Motor neuron (in vitro differentiated cells): ENCODE results near the gene SRRM4. TPM values are rescaled to one million over a fixed set of nuclear protein-coding genes. Genes with fewer than 3 reads are reported as not detected.

ENCODE experiments used
- ATAC-seq, 8 experiments: fragments of 200-7000 bp; cut with Tn5 transposase; replicated peaks in 6 of 8; 2 replicates each; pipeline ENCODE4 v1.8.0; 2021; ENCODE audit warnings: mild to moderate bottlenecking in 8 of 8, moderate library complexity in 8 of 8
- H3K27ac ChIP-seq, 2 donors: fragments of 250-450 bp; sonication (Bioruptor Pico); 2 replicates each; pipeline ENCODE4 v1.9.0; 2021; ENCODE audit warnings: antibody characterized with exemption in 2 of 2, mild to moderate bottlenecking in 2 of 2, moderate library complexity in 1 of 2
- H3K4me1 ChIP-seq, 2 donors: fragments of 250-450 bp; sonication (Bioruptor Pico); replicated peaks in 1 of 2; 2 replicates each; pipeline ENCODE4 v1.6.1; 2021; ENCODE audit warnings: antibody characterized with exemption in 2 of 2, mild to moderate bottlenecking in 2 of 2, moderate library complexity in 1 of 2
- H3K4me3 ChIP-seq, 5 donors: fragments of 250-450 bp; sonication (Bioruptor Pico); 2 replicates each; pipeline ENCODE4 v1.9.0; 2021; ENCODE audit warnings: antibody characterized with exemption in 5 of 5, mild to moderate bottlenecking in 5 of 5, moderate library complexity in 4 of 5
- WGBS, 10 experiments: fragments of 450-650 bp; shearing (Covaris generic); methylation state at CpG; one replicate each; pipeline ENCODE4 v1.0.0; 2022; 5-methylcytosine and 5-hydroxymethylcytosine counted together
- in situ Hi-C, 9 experiments: fragments of 400-800 bp; cut with MboI; loops; one replicate each; pipeline ENCODE4 v1.15.0; 2021; ENCODE audit warnings: low sequenced_read_pairs in 9 of 9, low pct_unique_long_range_greater_than_20kb in 2 of 9; ENCODE audit not compliant: unreplicated experiment in 9 of 9
- total RNA-seq, 8 experiments: library from RNA; unstranded; fragments of 300-600 nt; gene quantifications; 2 replicates each; pipeline versions ENCODE4 v1.2.3 to v1.2.4, GENCODE V29; 2022

The SRRM4 gene, protein sequence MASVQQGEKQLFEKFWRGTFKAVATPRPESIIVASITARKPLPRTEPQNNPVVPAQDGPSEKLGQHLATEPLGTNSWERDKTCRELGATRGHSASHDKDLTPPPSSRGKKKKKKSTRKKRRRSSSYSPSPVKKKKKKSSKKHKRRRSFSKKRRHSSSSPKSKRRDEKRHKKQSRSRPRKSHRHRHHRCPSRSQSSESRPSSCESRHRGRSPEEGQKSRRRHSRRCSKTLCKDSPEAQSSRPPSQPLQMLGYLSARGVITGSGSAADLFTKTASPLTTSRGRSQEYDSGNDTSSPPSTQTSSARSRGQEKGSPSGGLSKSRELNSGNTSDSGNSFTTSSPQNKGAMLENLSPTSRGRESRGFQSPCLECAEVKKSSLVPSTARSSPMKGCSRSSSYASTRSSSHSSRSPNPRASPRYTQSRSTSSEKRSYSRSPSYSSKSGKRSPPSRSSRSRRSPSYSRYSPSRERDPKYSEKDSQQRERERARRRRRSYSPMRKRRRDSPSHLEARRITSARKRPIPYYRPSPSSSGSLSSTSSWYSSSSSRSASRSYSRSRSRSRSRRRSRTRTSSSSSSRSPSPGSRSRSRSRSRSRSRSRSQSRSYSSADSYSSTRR
- 10 to 100 TPM in 4 of 8 experiments, 1 to 10 TPM in 1, under 1 TPM in 3; 0.04 to 20.9 (median 8.1) TPM for total RNA-seq

GRCh38 chr12:118981285-118982211, at the start of gene SRRM4:
SRRM4 (plus strand) TSS chr12:118981541; CDS start chr12:118981883, 342 bp downstream.
- Histone ChIP-seq H3K4me3 (peak within 1 kb of the TSS; percentile 56 to 91 (median 71)), H3K4me1 (peaks cover 6 to 12% of the 10 kb centered on the region in 2 donors), H3K27ac (peak within 1 kb of the TSS; percentile 83 to 88)
- in situ Hi-C loops, result loop anchor here in 2 of 9 experiments (25.0 kb wide), 3 partner anchors 431 to 569 kb away; no protein-coding TSS in a partner anchor
- 0 to 20% (median 0%) methylated on average over 1 to 8 of the region's 64 CpGs; no CpG with 5 or more reads in 4 of the 10 experiments for WGBS, 10 experiments
- peak in 7 of 8 experiments; percentile 21 to 86 (median 83) for ATAC-seq

DNA sequence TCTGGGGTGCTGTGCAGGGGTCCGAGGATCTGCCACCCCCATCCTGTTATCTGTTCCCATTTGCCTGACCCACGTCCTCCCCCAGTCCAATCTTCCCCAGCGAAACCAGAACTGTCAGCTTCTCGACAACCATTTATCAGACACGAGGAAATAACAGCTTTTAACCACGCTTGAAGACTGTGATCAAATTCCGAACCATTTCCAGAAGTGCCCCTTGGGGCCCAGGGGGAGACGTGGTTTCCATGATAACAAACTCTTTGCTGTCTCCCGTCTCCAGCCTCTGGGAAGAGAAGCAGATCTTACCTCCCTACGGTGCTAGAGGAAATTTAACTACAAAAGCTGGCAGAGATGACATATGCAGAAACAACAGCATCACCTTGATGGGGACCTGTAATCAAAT, 35.1 kb upstream of the SRRM4 start:
- no peak for ATAC-seq
- H3K4me1 ChIP-seq, result no peaks in the 10 kb centered on the region
- WGBS, 10 experiments, result 0 to 100% (median 75%) methylated on average over 1 to 9 of the region's 10 CpGs; no CpG with 5 or more reads in 3 of the 10 experiments
- H3K4me3 ChIP-seq, result no peak overlapping the region
- H3K27ac ChIP-seq, result no peak overlapping the region
- in situ Hi-C loops, result no loop called here

GRCh38 chr12:118958520-118958919, 22.8 kb upstream of the SRRM4 start:
- in situ Hi-C loops, result no loop called here
- H3K4me1 ChIP-seq, result peaks cover 0 to 7% of the 10 kb centered on the region in 2 donors
- ATAC-seq, result peak in 1 of 8 experiments; percentile 30
- H3K27ac ChIP-seq, result no peak overlapping the region
- no peak overlapping the region for H3K4me3 ChIP-seq
- WGBS, 10 experiments, result 0 to 77% (median 13%) methylated on average over 1 to 5 of the region's 5 CpGs; no CpG with 5 or more reads in 1 of the 10 experiments

DNA sequence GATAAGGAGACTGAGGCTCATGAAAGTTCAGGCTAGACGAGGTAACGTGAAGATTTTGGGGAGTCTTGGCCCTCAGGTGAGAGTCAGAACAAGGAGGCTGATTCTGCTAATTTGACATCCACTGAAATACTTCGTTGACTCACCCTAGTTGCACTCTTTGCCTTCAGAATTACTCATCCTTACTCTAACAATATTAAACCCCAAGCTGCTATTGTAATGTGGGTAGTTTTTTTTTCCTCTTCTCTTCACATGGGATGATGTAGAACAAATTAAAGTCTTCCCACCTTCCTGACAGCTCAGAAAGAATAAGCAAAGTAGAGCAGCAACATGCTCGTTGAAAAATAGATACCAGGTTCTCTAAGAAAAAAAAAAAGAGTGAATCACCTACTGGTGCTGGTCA, 22.0 kb upstream of the SRRM4 start:
- Histone ChIP-seq H3K4me1 (peaks cover 0 to 7% of the 10 kb centered on the region in 2 donors), H3K4me3 (no peak overlapping the region), H3K27ac (no peak overlapping the region)
- peak in 5 of 8 experiments; percentile 61 to 90 (median 70) for ATAC-seq
- 0 to 89% (median 40%) methylated on average over 1 to 4 of the region's 4 CpGs; no CpG with 5 or more reads in 1 of the 10 experiments for WGBS, 10 experiments
- in situ Hi-C loops, result no loop called here

- WGBS, 10 experiments, result 0 to 100% (median 67%) methylated on average over 1 to 2 of the region's 2 CpGs; no CpG with 5 or more reads in 1 of the 10 experiments
- Histone ChIP-seq H3K27ac (no peak overlapping the region), H3K4me1 (peaks cover 0 to 7% of the 10 kb centered on the region in 2 donors), H3K4me3 (no peak overlapping the region)
- in situ Hi-C loops, result no loop called here
- ATAC-seq, result peak in 4 of 8 experiments; percentile 33 to 53 (median 48)
These were observed 21.3 kb upstream of the SRRM4 start for GRCh38 chr12:118959985-118960560.

DNA sequence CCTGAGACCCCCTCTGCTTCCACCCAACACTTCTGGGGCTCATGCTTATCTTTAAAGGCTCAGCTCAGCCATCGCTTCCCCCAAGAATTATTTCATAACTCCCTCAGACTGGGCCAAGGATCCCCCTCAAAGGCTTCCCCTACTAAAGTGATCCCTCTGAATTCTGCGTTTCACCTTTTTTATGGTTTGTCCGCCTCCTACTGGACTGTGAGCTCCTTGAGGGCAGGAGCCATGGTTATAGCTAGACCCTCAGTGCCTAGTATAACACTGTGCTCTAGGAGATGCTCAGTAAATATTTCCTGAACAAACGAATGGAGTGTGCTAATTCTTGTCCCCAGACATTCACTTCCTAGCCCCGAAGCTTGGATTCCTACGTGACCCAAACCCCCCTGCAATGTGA, 20.5 kb upstream of the SRRM4 start:
- 0 to 100% (median 80%) methylated on average over 2 to 6 of the region's 6 CpGs; no CpG with 5 or more reads in 1 of the 10 experiments for WGBS, 10 experiments
- Histone ChIP-seq H3K27ac (no peak overlapping the region), H3K4me1 (peaks cover 0 to 7% of the 10 kb centered on the region in 2 donors), H3K4me3 (no peak overlapping the region)
- in situ Hi-C loops, result no loop called here
- no peak for ATAC-seq

DNA sequence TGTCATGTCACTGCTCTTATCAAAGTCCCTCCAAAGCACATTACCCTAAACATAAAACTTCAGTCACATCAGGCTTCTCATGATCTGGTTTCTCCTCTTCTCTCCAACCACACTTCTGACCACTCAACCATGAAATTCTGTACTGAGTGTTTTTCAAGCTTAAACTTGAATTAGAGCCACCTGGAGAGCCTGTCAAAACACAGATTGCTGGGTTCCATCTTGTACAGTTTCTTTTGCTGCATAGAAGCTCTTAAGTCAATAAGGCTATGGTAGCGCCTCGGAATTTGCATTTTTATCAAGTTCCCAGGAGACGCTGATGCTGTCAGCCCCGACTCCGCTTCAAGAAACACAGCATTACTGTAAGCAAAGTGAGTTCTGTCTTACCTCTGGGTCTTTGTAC, 16.4 kb upstream of the SRRM4 start:
- in situ Hi-C loops, result no loop called here
- no peak overlapping the region for H3K4me3 ChIP-seq
- no peak overlapping the region for H3K27ac ChIP-seq
- WGBS, 10 experiments, result 67 to 94% (median 90%) methylated on average over 3 to 5 of the region's 5 CpGs; no CpG with 5 or more reads in 5 of the 10 experiments
- no peak for ATAC-seq
- H3K4me1 ChIP-seq, result no peaks in the 10 kb centered on the region

DNA sequence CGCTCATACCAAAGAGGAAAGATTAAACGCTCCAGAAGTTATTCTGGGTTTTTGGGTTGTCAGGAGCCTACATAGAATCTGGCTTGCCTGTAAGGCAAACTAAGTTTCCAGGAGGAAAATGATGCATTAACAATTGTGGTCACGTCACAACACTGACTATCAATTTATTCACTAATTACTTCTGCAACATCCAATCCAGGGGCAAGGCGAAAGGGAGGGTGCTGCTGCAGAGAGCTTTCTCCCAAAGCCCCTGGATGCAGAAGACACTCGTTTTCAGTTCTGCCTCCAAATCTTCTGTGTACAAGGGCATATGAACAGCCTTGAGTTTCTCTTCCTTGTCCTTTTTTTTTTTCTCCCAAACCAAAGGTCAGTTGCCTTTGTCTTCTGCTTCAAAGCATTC, 10.5 kb upstream of the SRRM4 start:
- in situ Hi-C loops, result no loop called here
- peaks cover 6 to 11% of the 10 kb centered on the region in 2 donors for H3K4me1 ChIP-seq
- ATAC-seq, result peak in 1 of 8 experiments; percentile 19
- no peak overlapping the region for H3K4me3 ChIP-seq
- WGBS, 10 experiments, result 5 to 51% (median 29%) methylated on average over 1 to 5 of the region's 5 CpGs; no CpG with 5 or more reads in 3 of the 10 experiments
- no peak overlapping the region for H3K27ac ChIP-seq

- Histone ChIP-seq H3K4me1 (peaks cover 6 to 11% of the 10 kb centered on the region in 2 donors), H3K27ac (no peak overlapping the region), H3K4me3 (no peak overlapping the region)
- no peak for ATAC-seq
- in situ Hi-C loops, result no loop called here
- 30 to 100% (median 88%) methylated on average over 2 of the region's 2 CpGs; no CpG with 5 or more reads in 1 of the 10 experiments for WGBS, 10 experiments
These were observed 8.4 kb upstream of the SRRM4 start for GRCh38 chr12:118972982-118973381.

GRCh38 chr12:118979763-118980406, 1.5 kb upstream of the SRRM4 start:
- Histone ChIP-seq H3K4me3 (peak overlapping the region; percentile 56 to 91 (median 71)), H3K4me1 (no peaks in the 10 kb centered on the region), H3K27ac (peak overlapping the region; percentile 82 to 88)
- peak; percentile 7 to 75 (median 18) for ATAC-seq
- WGBS, 10 experiments, result 0% methylated on average over 1 to 5 of the region's 17 CpGs; no CpG with 5 or more reads in 8 of the 10 experiments
- in situ Hi-C loops, result loop anchor here in 2 of 9 experiments (25.0 kb wide), 3 partner anchors 432 to 568 kb away; no protein-coding TSS in a partner anchor

GRCh38 chr12:118980407-118981014, 830 bp upstream of the SRRM4 start:
- in situ Hi-C loops, result loop anchor here in 2 of 9 experiments (25.0 kb wide), 3 partner anchors 432 to 568 kb away; no protein-coding TSS in a partner anchor

More at GRCh38 chr12:118980407-118981014, 830 bp upstream of the SRRM4 start:
- peak overlapping the region; percentile 82 to 88 for H3K27ac ChIP-seq
- peak overlapping the region; percentile 56 to 91 (median 71) for H3K4me3 ChIP-seq
- 0 to 7% (median 0%) methylated on average over 1 to 3 of the region's 29 CpGs; no CpG with 5 or more reads in 7 of the 10 experiments for WGBS, 10 experiments
- peaks cover 0 to 1% of the 10 kb centered on the region in 2 donors for H3K4me1 ChIP-seq
- peak in 5 of 8 experiments; percentile 35 to 51 (median 46) for ATAC-seq
